ENCODE results near the gene PLA2G4A.

DNA sequence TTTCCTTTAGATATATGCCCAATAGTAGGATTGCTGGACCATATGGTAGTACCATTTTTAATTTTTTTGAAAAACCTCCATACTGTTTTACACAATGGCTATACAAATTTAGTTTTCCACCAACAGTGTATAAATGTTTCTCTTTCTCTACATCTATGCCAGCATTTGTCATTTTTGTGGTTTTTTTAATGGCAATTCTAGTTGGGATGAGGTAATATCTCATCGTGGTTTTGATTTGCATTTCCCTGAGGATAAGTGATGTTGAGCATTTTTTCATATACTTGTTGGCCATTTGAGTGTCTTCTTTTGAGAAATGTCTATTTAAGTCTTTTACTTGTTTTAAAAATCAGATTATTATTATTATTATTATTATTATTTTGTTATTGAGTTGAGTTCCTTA is 35.5 kb downstream of the PLA2G4A start:
- TF ChIP-seq, protein P1, sequence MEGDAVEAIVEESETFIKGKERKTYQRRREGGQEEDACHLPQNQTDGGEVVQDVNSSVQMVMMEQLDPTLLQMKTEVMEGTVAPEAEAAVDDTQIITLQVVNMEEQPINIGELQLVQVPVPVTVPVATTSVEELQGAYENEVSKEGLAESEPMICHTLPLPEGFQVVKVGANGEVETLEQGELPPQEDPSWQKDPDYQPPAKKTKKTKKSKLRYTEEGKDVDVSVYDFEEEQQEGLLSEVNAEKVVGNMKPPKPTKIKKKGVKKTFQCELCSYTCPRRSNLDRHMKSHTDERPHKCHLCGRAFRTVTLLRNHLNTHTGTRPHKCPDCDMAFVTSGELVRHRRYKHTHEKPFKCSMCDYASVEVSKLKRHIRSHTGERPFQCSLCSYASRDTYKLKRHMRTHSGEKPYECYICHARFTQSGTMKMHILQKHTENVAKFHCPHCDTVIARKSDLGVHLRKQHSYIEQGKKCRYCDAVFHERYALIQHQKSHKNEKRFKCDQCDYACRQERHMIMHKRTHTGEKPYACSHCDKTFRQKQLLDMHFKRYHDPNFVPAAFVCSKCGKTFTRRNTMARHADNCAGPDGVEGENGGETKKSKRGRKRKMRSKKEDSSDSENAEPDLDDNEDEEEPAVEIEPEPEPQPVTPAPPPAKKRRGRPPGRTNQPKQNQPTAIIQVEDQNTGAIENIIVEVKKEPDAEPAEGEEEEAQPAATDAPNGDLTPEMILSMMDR (conservative IDR thresholded peaks at IDR 0.05; ENCODE audit: low read length): no peak
- TF ChIP-seq EZH2phosphoT487 (IDR thresholded peaks at IDR 0.05; ENCODE audit: borderline replicate concordance): no peak

Data from Loucy (cell line).